NB4 (cell line): ENCODE data around the gene DAPK1.

Source experiments
- DNase-seq: peaks from one replicate; pipeline ENCODE4 v3.0.0; 2010; ENCODE audit warnings: low read depth
- H3K4me3 ChIP-seq: one replicate; pipeline ENCODE4 v1.5.1; 2011; ENCODE audit warnings: mild to moderate bottlenecking, low read depth, low read length, moderate library complexity
- MYC ChIP-seq: IDR thresholded peaks from 2 replicates; pipeline ENCODE4 v1.6.1; 2011; ENCODE audit warnings: low read depth, low read length
- POLR2A ChIP-seq: IDR thresholded peaks from 2 replicates; pipeline ENCODE4 v1.6.1; 2011; ENCODE audit warnings: mild to moderate bottlenecking; ENCODE audit not compliant: insufficient read length; ENCODE audit errors: extremely low read depth
- TF ChIP-seq, protein P1 (sequence below): IDR thresholded peaks from one replicate; pipeline ENCODE4 v1.5.1; 2012; ENCODE audit warnings: low read depth, low read length
- TF ChIP-seq, protein P2 (sequence below): IDR thresholded peaks from 2 replicates; pipeline ENCODE4 v1.6.1; 2011; ENCODE audit warnings: low read depth, low read length

DAPK1 gene

DNA sequence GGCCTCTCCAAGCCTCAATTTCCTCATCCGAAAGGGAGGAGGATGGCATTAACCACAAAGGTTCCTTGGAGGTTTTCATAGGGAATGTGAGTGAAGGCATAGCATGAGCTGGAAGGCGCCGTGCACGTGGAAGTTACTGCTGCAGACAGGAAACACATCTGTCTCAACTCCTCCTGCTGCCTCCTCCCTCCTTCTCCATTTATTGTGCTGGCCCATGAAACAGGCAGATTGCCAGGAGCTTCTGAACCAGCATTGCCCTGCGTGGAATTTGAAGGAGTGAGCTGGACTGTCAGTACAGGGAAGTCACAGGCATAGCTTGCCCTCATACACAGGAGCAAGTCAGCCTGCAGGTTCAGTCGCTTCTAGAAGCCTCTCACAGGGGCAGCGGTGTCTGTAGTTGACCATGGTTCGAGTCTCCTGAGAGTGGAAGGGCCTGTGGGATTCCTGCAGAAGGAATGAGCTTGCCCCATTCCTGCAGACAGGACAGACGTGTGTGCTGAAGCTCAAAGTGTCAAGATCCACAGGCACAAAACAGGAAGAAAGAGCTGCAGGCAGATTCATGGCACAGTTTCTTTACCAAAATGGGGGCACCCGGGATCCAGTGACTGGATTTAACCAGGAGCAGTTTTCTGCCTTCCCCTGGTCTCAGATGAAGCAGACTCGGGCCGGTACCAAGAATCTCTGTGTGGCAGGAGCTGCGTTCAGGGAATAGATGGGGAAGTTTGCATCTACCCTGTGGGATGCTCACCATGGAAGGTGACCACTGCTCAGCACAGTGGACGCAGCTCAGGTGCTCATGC is 179.5 kb downstream of the DAPK1 start:
- TF ChIP-seq POLR2A (no peak), MYC (no peak)
- TF ChIP-seq, protein P1, sequence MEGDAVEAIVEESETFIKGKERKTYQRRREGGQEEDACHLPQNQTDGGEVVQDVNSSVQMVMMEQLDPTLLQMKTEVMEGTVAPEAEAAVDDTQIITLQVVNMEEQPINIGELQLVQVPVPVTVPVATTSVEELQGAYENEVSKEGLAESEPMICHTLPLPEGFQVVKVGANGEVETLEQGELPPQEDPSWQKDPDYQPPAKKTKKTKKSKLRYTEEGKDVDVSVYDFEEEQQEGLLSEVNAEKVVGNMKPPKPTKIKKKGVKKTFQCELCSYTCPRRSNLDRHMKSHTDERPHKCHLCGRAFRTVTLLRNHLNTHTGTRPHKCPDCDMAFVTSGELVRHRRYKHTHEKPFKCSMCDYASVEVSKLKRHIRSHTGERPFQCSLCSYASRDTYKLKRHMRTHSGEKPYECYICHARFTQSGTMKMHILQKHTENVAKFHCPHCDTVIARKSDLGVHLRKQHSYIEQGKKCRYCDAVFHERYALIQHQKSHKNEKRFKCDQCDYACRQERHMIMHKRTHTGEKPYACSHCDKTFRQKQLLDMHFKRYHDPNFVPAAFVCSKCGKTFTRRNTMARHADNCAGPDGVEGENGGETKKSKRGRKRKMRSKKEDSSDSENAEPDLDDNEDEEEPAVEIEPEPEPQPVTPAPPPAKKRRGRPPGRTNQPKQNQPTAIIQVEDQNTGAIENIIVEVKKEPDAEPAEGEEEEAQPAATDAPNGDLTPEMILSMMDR = no peak
- TF ChIP-seq, protein P2, sequence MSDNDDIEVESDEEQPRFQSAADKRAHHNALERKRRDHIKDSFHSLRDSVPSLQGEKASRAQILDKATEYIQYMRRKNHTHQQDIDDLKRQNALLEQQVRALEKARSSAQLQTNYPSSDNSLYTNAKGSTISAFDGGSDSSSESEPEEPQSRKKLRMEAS = no peak
- no peak overlapping the region for H3K4me3 ChIP-seq
- no peak for DNase-seq

DNA sequence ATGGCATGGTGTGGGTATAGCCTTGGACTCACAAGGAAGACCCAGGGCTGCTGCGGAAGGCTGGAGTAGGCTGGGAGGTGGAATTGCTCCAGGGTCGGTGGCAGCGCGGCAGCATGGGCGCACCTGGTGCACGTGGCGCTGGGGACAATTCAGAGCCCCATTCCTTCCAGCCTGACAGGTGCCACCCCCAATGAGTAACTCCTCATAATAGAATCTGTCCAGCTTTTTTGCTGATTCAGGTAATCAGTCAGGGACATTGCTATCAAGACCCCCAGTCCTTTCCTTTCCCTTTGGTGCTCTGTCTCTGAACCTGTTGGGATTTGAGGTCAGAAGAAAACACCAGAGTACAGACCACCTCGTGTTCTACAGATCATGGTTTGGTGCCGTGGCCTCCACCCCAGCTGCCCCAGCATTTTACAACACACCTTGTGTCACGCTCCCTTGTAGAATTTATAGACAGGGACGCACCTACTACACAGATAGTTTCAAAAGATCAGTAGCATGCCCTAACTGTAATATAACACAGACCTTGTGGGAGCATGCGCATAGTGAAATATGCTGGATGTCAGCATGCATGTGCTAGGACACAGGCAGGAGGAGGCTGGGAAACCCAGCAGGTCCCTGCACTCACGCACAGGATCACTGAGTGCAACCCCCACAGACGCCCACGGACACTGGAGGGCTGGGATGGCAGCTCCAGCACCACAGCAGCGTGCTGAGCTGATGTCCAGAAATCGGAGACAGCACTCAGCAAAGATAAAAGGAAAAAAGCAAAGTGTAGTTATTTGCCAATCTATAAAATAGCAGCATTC is 180.3 kb downstream of the DAPK1 start:
- no peak for DNase-seq
- TF ChIP-seq, protein P1 = no peak
- no peak for TF ChIP-seq POLR2A
- TF ChIP-seq, protein P2 = no peak
- TF ChIP-seq MYC = no peak
- no peak overlapping the region for H3K4me3 ChIP-seq

DNA sequence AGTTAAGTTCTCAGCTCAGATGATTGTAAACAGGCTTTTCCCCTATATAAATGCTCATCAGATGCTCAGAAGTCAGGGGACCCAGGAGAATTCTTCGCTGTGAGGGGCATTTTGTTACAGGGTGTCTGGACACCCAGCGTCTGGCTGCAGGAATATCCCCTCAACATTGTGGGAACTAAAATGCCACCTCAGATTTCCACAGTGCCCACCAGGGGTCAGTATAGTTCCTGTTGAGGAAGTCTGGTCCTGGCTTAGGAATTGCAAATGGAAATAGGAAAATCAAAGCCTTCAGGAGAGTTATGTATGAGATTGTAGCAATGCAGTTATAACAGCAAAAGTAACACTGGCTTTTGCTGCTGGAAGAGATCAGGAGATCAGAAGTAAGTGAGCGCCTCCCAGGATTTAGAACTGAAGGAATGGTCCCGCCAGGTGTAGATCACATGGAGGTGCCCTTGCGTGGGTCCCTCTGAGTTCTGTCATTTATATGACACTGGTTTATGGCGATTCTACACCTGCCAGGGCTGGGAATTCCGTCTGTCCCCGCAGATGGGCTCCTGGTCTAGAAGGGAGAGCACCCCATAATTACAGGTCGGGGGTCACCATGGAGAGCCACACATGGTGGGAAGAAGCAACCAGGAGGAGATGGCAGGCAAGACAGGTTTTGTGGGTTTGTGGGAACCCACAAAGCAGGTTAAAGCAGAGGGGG is 181.1 kb downstream of the DAPK1 start:
- peak; percentile 64 for DNase-seq
- H3K4me3 ChIP-seq = no peak overlapping the region
- TF ChIP-seq, protein P1 = peak; percentile 63
- TF ChIP-seq MYC (no peak), POLR2A (no peak)
- TF ChIP-seq, protein P2 = no peak

DNA sequence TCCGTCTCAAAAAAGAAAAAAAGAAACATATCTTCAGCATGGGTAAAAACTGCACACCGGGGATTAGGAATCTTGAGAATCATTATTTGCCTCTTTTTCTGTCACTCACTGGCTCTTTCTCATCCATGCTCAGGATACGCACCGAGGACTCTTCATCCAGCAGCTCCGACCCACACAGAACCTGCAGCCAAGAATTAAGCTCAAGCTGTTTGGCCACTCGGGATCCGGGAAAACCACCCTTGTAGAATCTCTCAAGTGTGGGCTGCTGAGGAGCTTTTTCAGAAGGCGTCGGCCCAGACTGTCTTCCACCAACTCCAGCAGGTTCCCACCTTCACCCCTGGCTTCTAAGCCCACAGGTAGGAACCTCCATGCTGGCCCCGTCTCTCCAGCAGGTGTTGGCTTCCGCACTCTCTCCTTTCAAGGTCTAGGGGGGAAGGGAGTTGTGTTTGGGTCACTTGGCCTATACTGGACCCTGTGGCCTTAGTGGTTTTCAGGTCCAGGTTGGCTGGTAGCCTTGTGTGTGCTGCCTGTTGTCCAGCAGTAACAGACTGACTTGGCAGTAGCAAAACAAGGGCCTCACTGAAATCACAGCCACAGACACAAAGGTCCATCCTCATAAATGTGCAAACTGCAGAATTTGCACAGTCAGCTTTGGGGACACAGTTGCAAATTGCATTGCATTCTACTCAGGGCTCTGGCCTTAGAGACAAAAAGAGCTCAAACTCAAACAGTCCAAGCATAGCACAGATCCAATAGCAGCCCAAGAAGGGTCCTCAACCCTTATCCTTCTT is 183.8 kb downstream of the DAPK1 start:
- no peak overlapping the region for H3K4me3 ChIP-seq
- TF ChIP-seq, protein P1 = no peak
- TF ChIP-seq, protein P2 = no peak
- TF ChIP-seq POLR2A = no peak
- TF ChIP-seq MYC = no peak
- DNase-seq = no peak

DNA sequence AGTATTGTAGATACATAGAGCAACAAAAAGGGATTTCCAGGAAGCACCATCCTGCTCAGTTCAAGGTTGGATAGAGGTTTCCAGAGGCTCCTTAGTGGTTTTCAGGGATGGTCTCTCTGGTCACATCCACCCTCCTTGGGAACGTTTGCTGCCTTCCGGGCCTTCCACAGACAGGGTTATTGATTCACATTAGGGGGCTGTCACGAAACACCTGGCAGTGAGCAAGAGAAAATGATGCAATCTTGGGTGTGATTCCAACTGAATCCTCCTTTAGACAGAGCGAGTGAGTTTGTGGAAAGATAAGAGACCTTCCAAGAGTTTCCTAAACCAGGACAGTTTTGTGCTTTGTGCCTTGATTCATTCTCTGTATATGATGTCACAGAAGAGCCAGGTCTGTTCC is 184.4 kb downstream of the DAPK1 start:
- no peak for DNase-seq
- H3K4me3 ChIP-seq = no peak overlapping the region
- TF ChIP-seq POLR2A (no peak), MYC (no peak)
- TF ChIP-seq, protein P2 = no peak
- TF ChIP-seq, protein P1 = no peak
